Astrocyte (in vitro differentiated cells and primary cell): ENCODE results near the gene SYT5.

ENCODE experiments used
- CTCF ChIP-seq: IDR thresholded peaks from 2 replicates; pipeline ENCODE4 v1.5.1; 2011; ENCODE audit warnings: low read depth, mild to moderate bottlenecking, inconsistent platforms, low read length, moderate library complexity; ENCODE audit not compliant: insufficient read depth
- EZH2 ChIP-seq: IDR thresholded peaks from 2 replicates; pipeline ENCODE4 v1.6.1; 2012; ENCODE audit warnings: mild to moderate bottlenecking, low read length, inconsistent platforms; ENCODE audit not compliant: insufficient read depth

DNA sequence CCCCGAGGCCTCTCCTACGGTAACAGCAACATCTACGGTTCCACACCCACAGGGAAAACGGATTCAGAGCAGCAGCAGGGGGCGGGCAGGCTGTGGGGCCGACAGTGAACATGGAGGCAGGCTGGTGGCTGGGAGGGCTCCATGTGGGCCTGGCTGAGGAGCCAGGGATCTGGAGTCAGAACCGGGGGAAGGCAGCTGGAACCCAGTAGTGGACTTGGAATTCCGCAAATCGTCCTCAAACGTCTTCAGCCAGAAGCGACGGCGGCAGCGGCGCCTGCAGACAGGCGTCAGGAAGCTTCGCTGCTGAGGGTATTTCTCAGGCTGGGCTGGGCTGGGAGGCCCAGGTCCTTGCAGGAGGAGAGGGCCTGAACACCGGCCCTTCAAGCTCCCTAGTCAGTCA, 46.7 kb upstream of the SYT5 start:
- TF ChIP-seq CTCF (no peak), EZH2 (no peak)
